Stimulated activated memory B cell treated with anti-CD40 and anti-IgM and Interleukin-4, amounts not matched to agents 10 μg/mL and 1 μg/mL and 100 μg/mL, for 72 hours (primary cell): ENCODE measurements around the gene PAFAH1B1.
"Not testable (repeated sequence)": the region's sequence is repeated elsewhere in the genome, so short reads cannot be mapped to it uniquely, and the experiment has no call there.

Source experiments
- ATAC-seq: fragments of 150-1000 bp; cut with Tn5 transposase; 2 replicates; pipeline ENCODE4 v1.10.0; 2021
- H3K27ac Mint-ChIP-seq: one replicate; pipeline ENCODE4 v1.8.0; 2022; ENCODE audit warnings: mild to moderate bottlenecking, mixed read lengths
- H3K27me3 Mint-ChIP-seq: one replicate; pipeline ENCODE4 v1.8.0; 2022; ENCODE audit warnings: mixed read lengths
- H3K36me3 Mint-ChIP-seq: one replicate; pipeline ENCODE4 v1.8.0; 2022; ENCODE audit warnings: mixed read lengths
- H3K4me1 Mint-ChIP-seq: one replicate; pipeline ENCODE4 v1.8.0; 2022; ENCODE audit warnings: mixed read lengths
- H3K4me3 Mint-ChIP-seq: one replicate; pipeline ENCODE4 v1.8.0; 2022; ENCODE audit warnings: mild to moderate bottlenecking, moderate library complexity, mixed read lengths
- H3K9me3 Mint-ChIP-seq: one replicate; pipeline ENCODE4 v1.8.0; 2022; ENCODE audit warnings: mixed read lengths

The PAFAH1B1 gene

DNA sequence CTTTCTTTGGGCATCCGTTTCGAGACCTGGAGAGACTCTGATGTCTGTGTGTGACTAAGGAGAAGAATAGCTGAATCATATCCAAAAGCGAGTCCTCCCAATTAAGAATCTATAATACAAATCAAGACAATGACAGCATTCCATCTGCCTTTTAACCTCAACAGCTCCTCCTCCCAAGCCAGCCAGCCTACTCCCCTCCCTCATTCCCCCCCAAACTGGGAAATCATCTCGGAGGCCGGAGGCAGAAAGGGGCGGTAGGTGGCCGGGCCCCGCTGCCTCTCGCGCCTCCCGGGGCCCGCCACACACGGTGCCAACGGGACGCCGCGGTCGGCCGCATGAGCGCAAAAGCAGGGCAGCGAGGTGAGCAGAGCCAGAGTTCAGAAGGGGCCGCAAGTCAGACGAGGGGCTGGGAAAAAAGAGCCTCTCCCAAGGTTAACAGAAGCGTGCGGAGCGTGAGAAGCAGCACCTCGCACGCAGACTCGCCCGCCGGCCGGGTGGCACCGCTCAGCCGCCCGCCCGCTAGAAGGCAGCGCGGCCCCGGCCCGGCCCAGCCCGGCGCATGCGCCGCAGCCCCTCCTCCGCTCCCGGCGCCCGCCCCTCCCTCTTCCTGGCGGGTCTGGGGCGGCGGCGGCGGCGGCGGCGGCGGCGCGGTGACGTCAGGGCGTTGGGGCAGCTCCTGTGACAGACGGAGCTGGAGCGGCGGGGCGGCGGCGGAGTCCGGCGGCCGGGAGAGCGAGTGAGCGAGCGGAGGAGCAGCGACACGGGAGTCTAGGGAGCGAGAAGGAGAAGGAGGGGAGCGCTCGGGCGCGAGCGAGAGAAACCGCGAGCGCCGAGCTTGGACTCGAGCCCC lies at the start of gene PAFAH1B1:
Gene PAFAH1B1, plus strand, starts transcription at position 684 of the 850 bp plus-strand sequence. CDS start 44,635 bp downstream, outside the sequence.
- Mint-ChIP-seq H3K9me3 (no peaks in the 10 kb centered on the region), H3K27me3 (no peaks in the 10 kb centered on the region), H3K36me3 (peaks cover 9% of the 10 kb centered on the region), H3K4me1 (peaks cover 34% of the 10 kb centered on the region), H3K4me3 (peak within 1 kb of the TSS; percentile 86), H3K27ac (peak within 1 kb of the TSS; percentile 85)
- peak; percentile 93 for ATAC-seq

DNA sequence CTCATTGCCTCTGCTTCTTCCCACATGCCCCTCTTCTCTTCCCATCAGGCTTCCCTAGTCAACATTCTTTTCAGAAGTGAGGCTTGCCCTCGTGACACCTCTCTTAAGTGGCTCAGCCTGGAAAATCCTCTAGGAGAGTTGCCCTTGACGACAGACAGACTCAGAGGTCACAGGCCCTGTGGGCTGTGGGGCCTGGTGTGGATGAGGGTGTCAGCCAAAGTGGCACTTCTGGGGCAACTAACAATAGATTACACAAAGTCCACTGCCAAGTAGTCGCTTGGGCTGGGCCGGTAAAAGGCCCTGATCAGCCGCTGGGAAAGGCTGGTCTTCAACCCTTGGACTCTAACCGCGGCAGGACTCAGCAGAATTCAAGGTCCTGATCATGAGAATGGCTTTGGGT lies 48.1 kb upstream of the PAFAH1B1 start:
- H3K4me1 Mint-ChIP-seq: peaks cover 8% of the 10 kb centered on the region
- H3K4me3 Mint-ChIP-seq: no peak overlapping the region
- H3K36me3 Mint-ChIP-seq: no peaks in the 10 kb centered on the region
- H3K27ac Mint-ChIP-seq: no peak overlapping the region
- ATAC-seq: no peak
- H3K27me3 Mint-ChIP-seq: no peaks in the 10 kb centered on the region
- no peaks in the 10 kb centered on the region for H3K9me3 Mint-ChIP-seq

DNA sequence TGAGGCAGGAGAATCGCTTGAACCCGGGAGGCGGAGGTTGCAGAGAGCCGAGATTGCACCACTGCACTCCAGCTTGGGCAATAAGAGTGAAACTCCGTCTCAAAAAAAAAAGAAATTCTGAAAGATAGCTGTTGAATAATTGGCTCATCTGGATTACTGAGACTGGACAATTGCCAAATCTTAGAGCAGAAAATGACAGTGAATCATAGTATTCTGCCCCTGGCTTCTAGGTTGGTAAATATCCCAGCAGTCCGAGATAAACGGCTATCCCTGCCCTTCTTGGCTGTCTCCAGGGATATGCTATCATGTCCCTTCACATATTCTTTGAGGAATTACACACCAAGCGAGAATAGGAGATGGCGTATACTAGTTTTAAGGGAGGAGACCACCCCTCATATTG lies 46.3 kb upstream of the PAFAH1B1 start:
- Mint-ChIP-seq H3K36me3 (no peaks in the 10 kb centered on the region), H3K4me3 (no peak overlapping the region), H3K9me3 (no peaks in the 10 kb centered on the region), H3K4me1 (peaks cover 6% of the 10 kb centered on the region), H3K27ac (no peak overlapping the region), H3K27me3 (peaks cover 8% of the 10 kb centered on the region)
- ATAC-seq: no peak

DNA sequence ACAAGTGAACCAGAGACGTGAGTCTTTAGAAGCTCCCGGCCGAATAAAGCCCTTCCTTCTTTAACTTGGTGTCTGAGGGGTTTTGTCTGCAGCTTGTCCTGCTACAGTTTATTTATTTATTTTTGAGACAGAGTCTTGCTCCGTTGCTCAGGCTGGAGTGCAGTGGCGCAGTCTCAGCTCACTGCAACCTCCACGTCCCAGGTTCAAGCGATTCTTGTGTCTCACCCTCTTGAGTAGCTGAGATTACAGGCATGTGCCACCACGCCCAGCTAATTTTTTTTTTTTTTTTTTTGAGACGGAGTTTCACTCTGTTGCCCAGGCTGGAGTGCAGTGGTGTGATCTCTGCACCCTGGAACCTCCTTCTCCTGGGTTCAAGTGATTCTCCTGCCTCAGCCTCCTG lies 45.4 kb upstream of the PAFAH1B1 start:
- H3K9me3 Mint-ChIP-seq, ATAC-seq, H3K27ac Mint-ChIP-seq, H3K4me1 Mint-ChIP-seq, H3K4me3 Mint-ChIP-seq, H3K36me3 Mint-ChIP-seq: not testable (repeated sequence)
- H3K27me3 Mint-ChIP-seq: peaks cover 11% of the 10 kb centered on the region

DNA sequence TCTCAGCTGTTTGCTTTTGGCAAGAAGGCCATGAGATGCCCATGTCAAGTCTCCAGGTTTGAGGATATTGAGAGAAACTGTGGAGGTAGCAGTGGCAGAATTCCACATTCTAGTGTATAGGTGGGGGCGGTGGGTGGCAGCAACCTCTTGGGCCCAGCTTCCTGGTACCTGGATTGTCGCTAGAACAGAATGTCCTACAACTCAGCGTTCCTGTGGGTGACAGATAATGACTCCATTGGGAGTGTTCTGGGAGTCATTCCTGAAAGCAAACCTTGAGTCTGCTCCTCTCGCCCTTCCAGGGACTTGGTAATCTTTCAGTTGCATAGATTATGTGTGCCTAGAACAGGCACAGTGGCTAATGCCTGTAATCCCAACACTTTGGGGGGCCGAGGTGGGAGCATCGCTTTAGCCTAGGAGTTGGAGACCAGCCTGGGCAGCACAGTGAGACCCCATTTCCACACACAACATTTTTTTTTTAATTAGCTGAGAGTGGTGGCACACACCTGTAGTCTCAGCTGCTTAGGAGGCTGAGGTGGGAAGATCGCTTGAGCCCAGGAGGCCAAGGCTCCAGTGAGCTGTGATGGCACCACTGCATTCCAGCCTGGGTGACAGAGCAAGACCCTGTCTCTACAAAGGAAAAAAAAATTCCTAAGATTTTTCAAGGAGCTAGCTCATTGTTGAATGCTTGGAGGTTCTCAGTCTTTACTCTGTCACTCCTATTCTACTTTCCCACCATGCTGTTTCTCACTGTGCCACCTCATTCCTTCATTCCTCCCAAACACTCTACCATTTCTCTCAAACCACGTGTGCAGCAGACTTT lies 43.9 kb upstream of the PAFAH1B1 start:
- H3K4me3 Mint-ChIP-seq: no peak overlapping the region
- no peaks in the 10 kb centered on the region for H3K4me1 Mint-ChIP-seq
- H3K27ac Mint-ChIP-seq: no peak overlapping the region
- ATAC-seq: no peak
- peaks cover 11% of the 10 kb centered on the region for H3K27me3 Mint-ChIP-seq
- no peaks in the 10 kb centered on the region for H3K36me3 Mint-ChIP-seq
- H3K9me3 Mint-ChIP-seq: no peaks in the 10 kb centered on the region

DNA sequence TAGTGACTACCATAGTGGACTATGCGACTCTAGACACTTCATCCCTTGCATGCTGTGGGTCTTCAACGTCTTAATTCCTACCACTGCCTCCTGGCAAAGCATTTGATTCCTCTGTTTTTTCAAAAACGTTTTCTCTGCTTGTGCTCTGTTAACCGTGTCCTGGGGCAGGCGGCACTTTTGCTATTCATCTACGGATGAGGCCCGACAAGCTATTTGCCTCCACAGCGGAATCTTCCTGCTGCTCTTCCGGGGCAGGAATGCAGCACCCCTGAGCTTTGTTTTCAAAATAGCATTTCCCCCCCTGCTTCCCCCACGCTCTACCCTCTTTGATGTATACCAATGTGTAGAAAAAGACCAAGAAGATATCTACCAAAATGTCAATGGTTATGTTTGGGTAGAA lies 42.0 kb upstream of the PAFAH1B1 start:
- Mint-ChIP-seq H3K9me3 (no peaks in the 10 kb centered on the region), H3K36me3 (no peaks in the 10 kb centered on the region)

DNA sequence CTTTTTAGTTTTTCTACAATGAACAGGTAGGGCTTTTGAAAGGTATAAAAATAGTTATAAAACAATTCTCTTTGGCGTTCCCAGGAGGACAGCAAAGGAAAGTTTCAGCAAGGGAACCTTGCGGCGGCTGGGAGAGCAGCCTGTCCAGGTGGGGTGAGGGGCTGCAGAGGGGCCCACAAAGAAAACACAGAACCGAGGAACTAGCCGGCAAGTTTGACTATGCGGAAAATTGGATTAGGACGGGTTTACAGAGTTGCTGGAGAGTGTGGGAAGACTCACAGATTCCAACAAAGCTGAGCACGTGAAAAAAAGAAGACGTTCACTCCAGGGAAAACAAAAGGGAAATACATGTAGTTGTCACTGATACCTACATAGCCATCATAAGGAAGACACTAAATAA lies 41.5 kb upstream of the PAFAH1B1 start:
- H3K36me3 Mint-ChIP-seq: no peaks in the 10 kb centered on the region
- no peaks in the 10 kb centered on the region for H3K9me3 Mint-ChIP-seq
- peaks cover 11% of the 10 kb centered on the region for H3K27me3 Mint-ChIP-seq
- no peak overlapping the region for H3K27ac Mint-ChIP-seq
- no peak for ATAC-seq
- no peak overlapping the region for H3K4me3 Mint-ChIP-seq
- no peaks in the 10 kb centered on the region for H3K4me1 Mint-ChIP-seq

More for the DNA sequence above, 42.0 kb upstream of the PAFAH1B1 start:
- Mint-ChIP-seq H3K4me3 (no peak overlapping the region), H3K27me3 (peaks cover 11% of the 10 kb centered on the region), H3K27ac (no peak overlapping the region), H3K4me1 (no peaks in the 10 kb centered on the region)
- ATAC-seq: no peak

DNA sequence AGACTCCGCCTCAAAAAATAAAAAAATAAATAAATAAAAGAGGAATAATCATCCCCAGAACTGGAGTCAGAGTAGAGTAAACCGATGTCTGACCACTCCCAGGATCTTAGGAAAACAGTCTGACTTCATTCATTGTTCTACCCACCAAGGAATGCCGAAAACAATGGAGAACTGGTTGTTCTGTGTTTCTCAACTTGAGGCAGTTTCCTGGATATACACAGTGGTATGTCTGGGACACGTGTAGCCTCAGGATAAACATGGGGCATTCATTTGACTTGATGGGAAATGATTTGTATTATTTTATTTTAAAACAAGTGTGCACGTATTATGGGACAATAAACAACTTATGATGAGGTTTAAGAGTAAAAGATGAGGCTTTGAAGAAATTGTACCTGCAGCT lies 32.8 kb upstream of the PAFAH1B1 start:
- H3K27ac Mint-ChIP-seq: no peak overlapping the region
- peaks cover 15% of the 10 kb centered on the region for H3K4me1 Mint-ChIP-seq
- no peak overlapping the region for H3K4me3 Mint-ChIP-seq
- no peak for ATAC-seq
- H3K36me3 Mint-ChIP-seq: no peaks in the 10 kb centered on the region
- H3K27me3 Mint-ChIP-seq: peaks cover 17% of the 10 kb centered on the region
- H3K9me3 Mint-ChIP-seq: no peaks in the 10 kb centered on the region

DNA sequence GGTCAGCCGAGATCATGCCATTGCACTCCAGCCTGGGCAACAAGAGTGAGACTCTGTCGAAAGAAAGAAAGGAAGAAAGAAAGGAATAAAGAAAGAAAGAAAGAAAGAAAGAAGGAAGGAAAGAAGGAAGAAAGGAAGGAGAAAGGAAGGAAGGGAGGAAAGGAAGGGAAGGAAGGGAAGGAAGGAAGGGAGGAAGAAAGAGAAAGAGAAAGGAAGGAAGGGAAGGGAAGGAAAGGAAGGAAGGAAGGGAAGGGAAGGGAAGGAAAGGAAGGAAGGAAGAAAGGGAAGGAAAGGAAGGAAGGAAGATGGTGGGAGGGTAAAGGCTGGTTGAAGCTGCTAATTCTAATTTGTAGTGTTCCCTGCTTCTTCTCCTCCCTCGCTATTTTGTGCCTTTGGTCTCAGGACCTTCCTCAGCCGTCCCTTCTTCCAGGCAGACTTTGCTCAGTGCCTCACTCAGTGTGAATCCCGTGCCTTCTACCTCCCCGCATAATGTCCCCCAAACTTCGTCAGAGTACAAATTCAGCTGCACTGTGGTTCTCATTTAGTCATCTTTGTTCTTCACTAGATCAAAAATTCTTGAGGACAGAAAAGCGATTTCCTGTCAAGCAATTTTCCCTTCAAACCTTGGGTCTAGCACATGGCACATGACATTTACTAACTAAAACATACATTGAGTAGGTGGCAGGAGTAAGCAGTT lies 31.1 kb upstream of the PAFAH1B1 start:
- no peak overlapping the region for H3K27ac Mint-ChIP-seq
- H3K36me3 Mint-ChIP-seq: no peaks in the 10 kb centered on the region
- H3K27me3 Mint-ChIP-seq: peaks cover 17% of the 10 kb centered on the region
- H3K9me3 Mint-ChIP-seq: no peaks in the 10 kb centered on the region
- ATAC-seq: no peak
- H3K4me1 Mint-ChIP-seq: peaks cover 15% of the 10 kb centered on the region
- no peak overlapping the region for H3K4me3 Mint-ChIP-seq

DNA sequence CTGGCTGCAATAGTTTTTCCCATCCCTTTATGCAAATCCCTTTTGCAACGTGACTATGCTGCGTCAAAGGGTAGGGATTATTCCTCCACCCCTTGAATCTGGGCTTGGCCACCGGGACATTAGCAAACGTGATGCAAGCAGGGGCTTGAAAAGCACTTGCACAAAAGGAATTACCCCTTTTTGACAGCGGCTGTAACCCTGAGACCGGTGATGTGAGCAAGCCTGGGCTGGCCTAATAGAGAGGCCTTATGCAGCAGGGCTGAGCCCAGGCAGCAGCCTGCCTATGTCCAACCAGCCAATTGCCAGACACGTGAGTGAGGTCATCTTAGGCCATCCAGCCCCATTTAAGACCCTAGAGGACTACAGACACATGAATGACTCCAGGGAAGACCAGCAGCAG lies 30.4 kb upstream of the PAFAH1B1 start:
- H3K36me3 Mint-ChIP-seq: no peaks in the 10 kb centered on the region
- H3K27ac Mint-ChIP-seq: no peak overlapping the region
- H3K4me3 Mint-ChIP-seq: no peak overlapping the region
- H3K9me3 Mint-ChIP-seq: no peaks in the 10 kb centered on the region
- H3K27me3 Mint-ChIP-seq: peaks cover 17% of the 10 kb centered on the region
- peaks cover 12% of the 10 kb centered on the region for H3K4me1 Mint-ChIP-seq
- no peak for ATAC-seq

DNA sequence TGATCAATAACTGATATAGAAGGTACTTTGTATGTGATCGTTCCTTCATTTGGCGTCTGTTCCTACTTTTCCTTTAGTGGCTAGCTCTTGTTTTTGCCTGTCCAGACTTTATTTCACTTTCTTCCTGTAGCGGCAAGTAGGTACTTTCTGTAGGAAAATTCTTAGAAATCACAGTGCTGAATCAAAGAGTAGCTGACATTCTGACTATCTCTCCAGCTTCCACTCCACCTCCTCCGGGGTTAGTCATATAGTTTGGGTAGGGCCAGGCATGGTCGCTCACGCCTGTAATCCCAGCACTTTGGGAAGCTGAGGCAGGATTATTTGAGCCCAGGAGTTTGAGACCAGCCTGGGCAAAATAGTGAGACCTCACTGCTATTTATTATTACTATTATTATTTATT lies 29.9 kb upstream of the PAFAH1B1 start:
- H3K27me3 Mint-ChIP-seq: peaks cover 17% of the 10 kb centered on the region
- H3K4me1 Mint-ChIP-seq: peaks cover 8% of the 10 kb centered on the region
- H3K4me3 Mint-ChIP-seq: no peak overlapping the region
- no peak overlapping the region for H3K27ac Mint-ChIP-seq
- no peaks in the 10 kb centered on the region for H3K36me3 Mint-ChIP-seq
- H3K9me3 Mint-ChIP-seq: no peaks in the 10 kb centered on the region
- ATAC-seq: no peak

DNA sequence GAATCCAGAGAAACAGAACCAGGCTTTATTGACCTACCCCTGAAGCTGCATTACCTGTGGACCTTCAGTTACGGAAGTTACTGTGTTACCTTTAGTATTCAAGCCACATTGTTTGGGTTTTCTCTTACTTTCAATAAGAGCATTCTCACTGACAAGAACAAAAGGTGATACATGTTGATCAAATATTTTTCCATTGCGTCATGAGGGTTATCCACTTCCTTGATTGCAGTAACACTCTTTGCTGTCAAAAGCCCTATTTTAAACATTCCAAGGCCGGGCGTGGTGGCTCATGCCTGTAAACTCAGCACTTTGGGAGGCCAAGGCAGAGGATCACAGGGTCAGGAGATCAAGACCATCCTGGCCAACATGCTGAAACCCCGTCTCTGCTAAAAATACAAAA lies 28.6 kb upstream of the PAFAH1B1 start:
- Mint-ChIP-seq H3K27ac (no peak overlapping the region), H3K36me3 (no peaks in the 10 kb centered on the region), H3K9me3 (no peaks in the 10 kb centered on the region), H3K4me3 (no peak overlapping the region), H3K27me3 (peaks cover 17% of the 10 kb centered on the region), H3K4me1 (peaks cover 8% of the 10 kb centered on the region)
- ATAC-seq: no peak

DNA sequence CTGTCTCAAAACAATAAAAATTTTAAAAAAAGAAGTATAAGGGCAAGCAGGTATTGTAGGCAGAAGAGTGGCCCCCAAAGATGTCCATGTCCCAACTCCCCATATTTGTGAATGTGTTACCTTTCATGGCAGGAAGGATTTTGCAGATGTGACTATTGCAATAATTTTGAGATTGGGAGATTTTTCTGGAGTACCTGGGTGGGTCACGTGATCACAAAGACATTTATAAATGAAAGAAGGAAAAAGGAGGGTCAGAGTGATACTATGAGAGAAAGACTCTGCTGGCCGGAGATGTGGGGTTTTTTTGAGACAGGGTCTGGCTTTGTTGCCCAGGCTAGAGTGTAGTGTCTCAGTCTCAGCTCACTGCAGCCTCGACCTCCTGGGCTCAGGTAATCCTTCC lies 27.4 kb upstream of the PAFAH1B1 start:
- Mint-ChIP-seq H3K4me1 (peaks cover 12% of the 10 kb centered on the region), H3K4me3 (no peak overlapping the region), H3K27me3 (peaks cover 17% of the 10 kb centered on the region), H3K9me3 (no peaks in the 10 kb centered on the region), H3K36me3 (no peaks in the 10 kb centered on the region), H3K27ac (no peak overlapping the region)
- ATAC-seq: no peak

DNA sequence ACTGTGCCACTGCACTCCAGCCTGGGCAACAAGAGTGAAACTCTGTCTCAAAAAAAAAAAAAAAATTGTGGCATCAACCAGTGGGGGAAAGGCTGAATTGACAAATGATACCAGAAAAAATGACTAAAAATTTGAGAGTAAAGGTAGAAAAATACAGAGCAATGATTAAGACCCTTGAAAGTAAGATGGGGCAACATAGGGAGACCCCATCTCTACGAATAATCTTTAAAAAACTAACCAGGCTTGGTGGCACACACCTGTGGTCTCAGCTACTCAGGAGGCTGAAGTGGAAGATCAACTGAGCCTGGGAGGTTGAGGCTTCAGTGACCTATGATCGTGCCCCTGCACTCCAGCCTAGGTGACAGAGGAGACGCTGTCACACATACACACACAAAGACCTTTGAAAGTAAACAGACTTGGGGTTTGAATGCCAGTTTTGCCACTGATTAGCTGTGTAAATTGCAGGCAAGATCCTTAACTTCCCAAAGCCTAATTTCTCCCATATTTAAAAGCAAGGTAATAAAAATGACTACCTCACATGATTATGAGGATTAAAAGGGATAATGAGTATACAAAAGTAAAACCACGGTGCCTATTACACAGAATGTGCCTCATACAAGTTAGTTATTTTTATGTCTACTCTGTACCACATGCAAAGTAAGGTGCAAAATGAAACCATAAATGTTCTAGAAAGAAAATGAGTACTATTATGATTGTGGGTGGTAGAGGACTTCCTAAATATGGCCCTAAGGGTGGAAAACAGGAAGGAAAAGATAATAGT lies 21.7 kb upstream of the PAFAH1B1 start:
- Mint-ChIP-seq H3K27ac (peak overlapping the region; percentile 77), H3K4me1 (peaks cover 23% of the 10 kb centered on the region), H3K4me3 (peak overlapping the region; percentile 43), H3K9me3 (no peaks in the 10 kb centered on the region), H3K36me3 (no peaks in the 10 kb centered on the region), H3K27me3 (peaks cover 8% of the 10 kb centered on the region)
- peak; percentile 88 for ATAC-seq

DNA sequence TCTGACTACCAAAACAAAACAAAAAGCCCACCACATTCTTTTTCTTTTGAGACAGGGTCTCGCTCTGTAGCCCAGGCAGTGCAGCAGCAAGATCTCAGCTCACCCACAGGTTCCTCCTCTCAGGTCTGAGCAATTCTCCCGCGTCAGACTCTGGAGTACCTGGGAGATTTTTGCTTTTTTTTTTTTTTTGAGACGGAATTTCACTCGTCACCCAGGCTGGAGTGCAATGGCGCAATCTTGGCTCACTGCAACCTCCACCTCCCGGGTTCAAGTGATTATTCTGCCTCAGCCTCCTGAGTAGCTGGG lies 21.2 kb upstream of the PAFAH1B1 start:
- peaks cover 23% of the 10 kb centered on the region for H3K4me1 Mint-ChIP-seq
- H3K9me3 Mint-ChIP-seq, ATAC-seq, H3K36me3 Mint-ChIP-seq: not testable (repeated sequence)
- peaks cover 12% of the 10 kb centered on the region for H3K27me3 Mint-ChIP-seq
- H3K4me3 Mint-ChIP-seq: peak overlapping the region; percentile 43
- peak overlapping the region; percentile 77 for H3K27ac Mint-ChIP-seq
